C4-2B (cell line): ENCODE results near the gene CCDC85B.
"Not testable (repeated sequence)": the region's sequence is repeated elsewhere in the genome, so short reads cannot be mapped to it uniquely, and the experiment has no call there.

Experiments
- H3K27ac ChIP-seq: fragments of 450-650 bp; 2 replicates; pipeline ENCODE4 v1.5.1; 2017
- ZFX ChIP-seq: fragments of 450-650 bp; IDR thresholded peaks from 2 replicates; pipeline ENCODE4 v1.6.1; 2017
- TF ChIP-seq, protein P1 (sequence below): fragments of 450-650 bp; conservative IDR thresholded peaks from 2 replicates; pipeline ENCODE4 v1.5.1; 2017; ENCODE audit warnings: mild to moderate bottlenecking

Gene CCDC85B

DNA sequence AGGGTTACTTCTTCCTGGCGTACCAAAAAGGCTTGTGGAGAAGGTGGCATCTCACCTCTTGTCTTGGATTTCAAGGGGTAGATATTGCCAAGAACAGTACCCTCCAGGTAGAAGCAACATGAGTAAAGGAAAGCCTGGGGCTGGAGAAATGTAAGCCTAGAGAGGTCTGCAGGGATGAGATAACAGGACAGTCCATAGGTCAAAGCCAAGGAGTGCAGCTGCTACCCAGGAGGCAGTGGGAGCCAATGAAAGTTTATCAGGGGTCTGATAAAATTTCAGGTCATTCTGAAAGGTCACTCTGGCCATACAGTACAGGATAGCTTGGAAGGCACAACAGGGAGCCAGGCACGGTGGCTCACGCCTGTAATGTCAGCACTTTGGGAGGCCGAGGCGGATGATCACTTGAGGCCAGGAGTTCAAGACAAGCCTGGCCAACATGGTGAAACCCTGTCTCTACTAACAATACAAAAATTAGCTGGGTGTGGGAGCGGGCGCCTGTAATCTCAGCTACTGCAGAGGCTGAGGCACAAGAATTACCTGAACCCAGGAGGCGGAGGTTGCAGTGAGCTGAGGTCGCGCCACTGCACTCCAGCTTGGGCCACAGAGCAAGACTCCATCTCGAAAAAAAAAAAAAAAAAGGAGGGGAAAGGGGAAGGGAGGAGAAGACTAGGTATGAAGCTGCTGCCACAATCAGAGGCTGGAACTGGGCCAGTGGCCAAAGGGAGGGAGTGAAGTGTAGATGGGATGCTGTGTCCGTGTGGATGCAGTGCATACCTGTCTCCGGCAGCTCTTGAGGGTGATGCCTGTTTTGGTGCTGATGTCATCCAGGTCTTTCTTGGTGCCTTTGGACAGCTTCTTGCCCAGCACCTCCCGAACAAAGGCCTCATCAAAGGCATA, 3.4 kb upstream of the CCDC85B start:
- H3K27ac ChIP-seq = peak overlapping the region; percentile 68
- TF ChIP-seq, protein P1, sequence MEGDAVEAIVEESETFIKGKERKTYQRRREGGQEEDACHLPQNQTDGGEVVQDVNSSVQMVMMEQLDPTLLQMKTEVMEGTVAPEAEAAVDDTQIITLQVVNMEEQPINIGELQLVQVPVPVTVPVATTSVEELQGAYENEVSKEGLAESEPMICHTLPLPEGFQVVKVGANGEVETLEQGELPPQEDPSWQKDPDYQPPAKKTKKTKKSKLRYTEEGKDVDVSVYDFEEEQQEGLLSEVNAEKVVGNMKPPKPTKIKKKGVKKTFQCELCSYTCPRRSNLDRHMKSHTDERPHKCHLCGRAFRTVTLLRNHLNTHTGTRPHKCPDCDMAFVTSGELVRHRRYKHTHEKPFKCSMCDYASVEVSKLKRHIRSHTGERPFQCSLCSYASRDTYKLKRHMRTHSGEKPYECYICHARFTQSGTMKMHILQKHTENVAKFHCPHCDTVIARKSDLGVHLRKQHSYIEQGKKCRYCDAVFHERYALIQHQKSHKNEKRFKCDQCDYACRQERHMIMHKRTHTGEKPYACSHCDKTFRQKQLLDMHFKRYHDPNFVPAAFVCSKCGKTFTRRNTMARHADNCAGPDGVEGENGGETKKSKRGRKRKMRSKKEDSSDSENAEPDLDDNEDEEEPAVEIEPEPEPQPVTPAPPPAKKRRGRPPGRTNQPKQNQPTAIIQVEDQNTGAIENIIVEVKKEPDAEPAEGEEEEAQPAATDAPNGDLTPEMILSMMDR = no peak
- no peak for TF ChIP-seq ZFX

GRCh38 chr11:65887723-65888162, 2.7 kb upstream of the CCDC85B start:
- no peak for TF ChIP-seq ZFX
- TF ChIP-seq, protein P1 = no peak
- peak overlapping the region; percentile 68 for H3K27ac ChIP-seq

DNA sequence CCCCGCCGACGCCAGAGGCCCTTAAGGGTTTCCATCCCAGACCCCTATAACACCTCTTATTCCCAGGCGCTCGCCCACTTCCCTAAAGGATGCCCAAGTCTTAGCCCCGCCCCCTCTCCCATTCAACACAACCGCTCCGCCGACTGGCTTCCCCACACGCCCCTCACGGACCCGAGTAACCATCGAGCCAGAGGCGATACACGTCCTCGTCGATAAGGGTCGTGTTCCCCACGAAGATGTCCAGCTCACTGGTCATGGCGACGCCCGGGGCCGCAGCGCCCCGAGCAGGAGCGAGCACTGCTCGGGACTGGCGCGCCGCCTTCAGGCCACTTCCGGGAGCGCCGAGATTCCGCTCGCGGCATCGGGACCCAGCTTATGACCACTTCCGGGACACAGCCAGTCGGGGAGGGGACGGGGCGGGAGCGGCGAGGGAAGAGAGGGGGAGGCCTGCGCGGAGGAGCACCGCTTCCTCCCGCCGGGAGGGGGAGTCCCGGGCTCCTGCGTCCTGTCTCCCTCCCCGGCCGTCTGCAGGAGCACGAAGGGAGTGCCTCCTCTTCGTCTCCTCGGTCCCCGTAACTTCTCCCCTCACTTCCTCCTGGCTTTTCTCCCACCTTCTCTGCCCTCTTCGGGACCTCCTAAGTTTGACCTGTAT, 2.2 kb upstream of the CCDC85B start, which contains the start of gene FIBP:
Gene FIBP (minus strand): TSS at position 309 of the 652 bp plus-strand sequence. CDS start 53 bp downstream, at position 256.
- peak within 1 kb of the TSS; percentile 68 for H3K27ac ChIP-seq
- TF ChIP-seq, protein P1 = peak; percentile 99
- TF ChIP-seq ZFX = no peak

DNA sequence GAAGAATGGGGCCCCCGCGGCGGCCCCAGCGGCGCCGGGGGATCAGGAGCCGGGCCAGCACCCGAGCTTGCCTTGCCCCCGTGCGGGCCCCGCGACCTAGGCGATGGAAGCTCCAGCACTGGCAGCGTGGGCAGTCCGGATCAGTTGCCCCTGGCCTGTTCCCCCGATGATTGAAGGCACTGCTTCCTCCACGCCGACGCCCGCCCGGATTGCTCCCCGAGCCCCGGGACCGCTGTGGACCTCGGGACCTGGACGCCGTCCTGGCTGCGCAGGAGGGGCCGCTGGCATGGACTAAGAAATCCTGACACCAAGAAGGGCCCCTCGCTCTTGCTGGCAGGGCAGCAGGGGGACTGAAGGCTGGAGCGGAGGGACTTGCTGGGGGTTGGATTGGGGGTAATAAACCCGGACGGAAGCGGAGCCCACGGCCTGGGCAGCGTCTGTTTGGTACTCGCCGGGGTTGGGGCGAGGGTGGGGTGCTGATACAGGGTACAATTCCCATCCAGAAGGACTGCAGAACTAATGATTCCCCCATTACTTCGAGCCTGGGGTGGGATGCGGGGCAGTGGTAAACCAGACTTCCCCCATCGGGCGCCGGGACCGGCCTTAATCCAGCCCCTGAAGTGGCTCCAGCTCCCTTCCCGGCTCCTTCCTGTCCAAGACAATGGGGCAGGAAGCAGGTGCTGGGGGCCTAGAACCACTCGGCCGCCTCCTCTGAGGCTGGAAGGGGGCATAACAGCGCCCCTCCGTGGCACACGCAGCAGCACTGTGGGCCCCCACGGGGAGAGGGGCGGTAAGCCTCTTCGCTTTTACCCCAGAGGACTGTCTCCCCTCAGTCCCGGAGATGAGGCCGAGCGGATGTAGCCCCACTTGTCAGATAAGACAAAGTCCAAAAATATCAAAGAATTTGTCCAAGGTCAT, 1.0 kb downstream of the CCDC85B start:
- TF ChIP-seq ZFX = no peak
- TF ChIP-seq, protein P1 = no peak
- peak overlapping the region; percentile 88 for H3K27ac ChIP-seq

- not testable (repeated sequence) for H3K27ac ChIP-seq
These were observed 1.7 kb downstream of the CCDC85B start for GRCh38 chr11:65892137-65892540.

GRCh38 chr11:65892661-65893317, 2.3 kb downstream of the CCDC85B start:
- TF ChIP-seq, protein P1 = no peak
- no peak for TF ChIP-seq ZFX
- H3K27ac ChIP-seq = no peak overlapping the region

DNA sequence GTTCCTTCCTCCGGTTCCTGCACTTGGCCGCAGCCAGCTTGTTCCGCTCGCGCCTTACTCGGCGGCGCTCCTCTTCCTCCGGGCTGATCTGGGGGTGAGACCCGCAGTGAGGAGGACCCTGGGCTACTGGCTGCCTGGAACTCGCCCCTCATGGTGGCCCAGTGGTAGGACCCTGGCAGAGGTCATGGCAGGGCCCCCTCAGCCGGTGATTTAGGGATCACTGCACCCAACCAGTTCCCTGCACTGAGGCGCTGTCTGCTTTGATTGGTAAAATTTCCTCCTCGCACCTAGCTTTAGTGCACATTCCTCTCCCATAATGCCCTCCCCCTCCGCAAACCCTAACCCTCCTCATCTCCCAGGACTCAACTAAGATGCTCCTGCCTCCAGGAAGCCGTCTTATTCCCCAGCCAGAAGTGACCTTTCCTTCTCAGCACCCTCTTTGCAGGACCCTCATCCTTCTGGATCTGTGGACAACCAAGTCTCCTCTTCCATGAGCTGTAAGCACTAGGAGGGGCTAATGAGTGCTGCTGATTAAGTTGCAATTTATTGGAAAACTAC, 3.6 kb downstream of the CCDC85B start:
- H3K27ac ChIP-seq = no peak overlapping the region
- TF ChIP-seq, protein P1 = no peak
- no peak for TF ChIP-seq ZFX
